Neural progenitor cell (in vitro differentiated cells): ENCODE data around the gene RAPGEF4.

Experiments
- CTCF ChIP-seq: fragments of 200-600 bp; sonication (generic); IDR thresholded peaks from 2 replicates; pipeline ENCODE4 v1.5.1; 2017; ENCODE audit warnings: antibody characterized with exemption, mild to moderate bottlenecking
- EZH2 ChIP-seq: fragments of 200-600 bp; sonication (generic); IDR thresholded peaks from 2 replicates; pipeline ENCODE4 v1.6.1; 2017; ENCODE audit warnings: antibody characterized with exemption, mild to moderate bottlenecking, moderate library complexity

DNA sequence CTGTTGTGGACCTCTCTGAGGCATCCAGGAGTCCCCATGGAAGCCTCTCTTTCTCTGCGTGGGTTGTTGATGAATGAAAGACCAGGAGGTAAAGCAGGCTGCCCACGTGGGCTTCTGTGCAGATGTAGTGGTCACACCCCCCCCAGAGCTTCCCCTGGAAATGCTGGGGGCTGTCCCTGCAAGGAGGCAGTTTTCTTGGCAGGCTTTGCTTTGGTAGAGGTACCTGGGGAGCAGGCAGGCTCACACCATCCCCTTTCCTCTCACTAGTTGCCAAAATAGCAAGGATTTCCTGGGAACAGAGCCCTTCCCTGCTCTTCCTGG lies 242.4 kb downstream of the RAPGEF4 start:
- TF ChIP-seq EZH2 (no peak), CTCF (no peak)
